Keratinocyte (primary cell): ENCODE data around the gene GPR75. TPM values are rescaled to one million over a fixed set of nuclear protein-coding genes. Genes with fewer than 3 reads are reported as not detected.
"Not testable (repeated sequence)": the region's sequence is repeated elsewhere in the genome, so short reads cannot be mapped to it uniquely, and the experiment has no call there.

Experiments used
- DNase-seq: peaks from one replicate; pipeline ENCODE4 v3.0.0-alpha.2; 2011; ENCODE audit warnings: low read depth, missing footprints, low spot score
- FAIRE-seq: peaks from 2 replicates; lab custom pipeline; 2011; peaks lifted over from hg19 to GRCh38; lab: Jason Lieb, UNC
- H2AFZ ChIP-seq: 2 replicates; pipeline ENCODE4 v1.6.0; 2012; ENCODE audit warnings: low read length, control low read depth, inconsistent platforms; ENCODE audit not compliant: control insufficient read depth
- H3K27ac ChIP-seq: 2 replicates; pipeline ENCODE4 v1.5.1; 2011; ENCODE audit warnings: low read length; ENCODE audit not compliant: control insufficient read depth, insufficient read depth
- H3K27me3 ChIP-seq: 3 replicates; pipeline ENCODE4 v1.6.0; 2011; ENCODE audit warnings: low read length; ENCODE audit not compliant: control insufficient read depth, insufficient read depth; ENCODE audit errors: extremely low read depth
- H3K36me3 ChIP-seq, 2 experiments: 2 replicates in 1 of 2; 3 replicates in 1 of 2; pipeline ENCODE4 v1.5.1; 2011; ENCODE audit warnings: low read length in 2 of 2, mild to moderate bottlenecking in 1 of 2; ENCODE audit not compliant: control insufficient read depth in 2 of 2, insufficient read depth in 2 of 2; ENCODE audit errors: extremely low read depth in 1 of 2
- H3K4me1 ChIP-seq: 3 replicates; pipeline ENCODE4 v1.5.1; 2011; ENCODE audit warnings: low read length; ENCODE audit not compliant: control insufficient read depth, insufficient read depth; ENCODE audit errors: extremely low read depth
- H3K4me2 ChIP-seq: 3 replicates; pipeline ENCODE4 v1.6.0; 2011; ENCODE audit warnings: low read depth, low read length; ENCODE audit not compliant: control insufficient read depth, insufficient read depth; ENCODE audit errors: extremely low read depth
- H3K4me3 ChIP-seq, 3 experiments: fragments of 200-600 bp in 1 of 3; sonication (generic) in 1 of 3; 2 replicates in 2 of 3; 3 replicates in 1 of 3; pipeline ENCODE4 v1.5.1; 2011 to 2016; ENCODE audit warnings: low read length in 3 of 3, mild to moderate bottlenecking in 3 of 3, control low read depth in 2 of 3, inconsistent platforms in 1 of 3, low read depth in 1 of 3, mixed read lengths in 1 of 3, mixed run types in 1 of 3, moderate library complexity in 1 of 3; ENCODE audit not compliant: control insufficient read depth in 2 of 3, insufficient read depth in 2 of 3; ENCODE audit errors: extremely low read depth in 1 of 3
- H3K79me2 ChIP-seq: 2 replicates; pipeline ENCODE4 v1.6.0; 2012; ENCODE audit warnings: low read length; ENCODE audit not compliant: control insufficient read depth, insufficient read depth
- H3K9ac ChIP-seq: 3 replicates; pipeline ENCODE4 v1.6.0; 2011; ENCODE audit warnings: low read length; ENCODE audit not compliant: control insufficient read depth, insufficient read depth; ENCODE audit errors: extremely low read depth
- H3K9me1 ChIP-seq: 3 replicates; pipeline ENCODE4 v1.6.0; 2011; ENCODE audit warnings: low read length; ENCODE audit not compliant: control insufficient read depth, insufficient read depth; ENCODE audit errors: extremely low read depth
- H3K9me3 ChIP-seq: 2 replicates; pipeline ENCODE4 v1.5.1; 2012; ENCODE audit warnings: low read depth, low read length; ENCODE audit not compliant: control insufficient read depth
- H4K20me1 ChIP-seq: 3 replicates; pipeline ENCODE4 v1.6.0; 2011; ENCODE audit warnings: low read length; ENCODE audit not compliant: control insufficient read depth, insufficient read depth; ENCODE audit errors: extremely low read depth
- EZH2 ChIP-seq: IDR thresholded peaks from one replicate; pipeline ENCODE4 v1.6.1; 2012; ENCODE audit warnings: inconsistent platforms, mild to moderate bottlenecking, low read length, moderate library complexity
- dilution Hi-C: fragments of 300-500 bp; cut with MboI; formaldehyde crosslinking; loops from one replicate; pipeline ENCODE4 v1.7.0; 2020; ENCODE audit warnings: low sequenced_read_pairs; ENCODE audit not compliant: extremely low pct_ligation_motif_present
- polyA plus RNA-seq, 5 experiments: library from polyadenylated mRNA; depleted of rRNA in 3 of 5; stranded (reverse) in 3 of 5; stranded (forward) in 1 of 5; unstranded in 1 of 5; fragments of >200 nt; gene quantifications; 1 replicate in 1 of 5; 2 replicates in 3 of 5; 3 replicates in 1 of 5; pipeline versions ENCODE4 v1.2.1 to v1.2.3, GENCODE V29; 2011 to 2012; ENCODE audit warnings: missing spikeins in 2 of 5, low read depth in 1 of 5, low replicate concordance in 1 of 5
- TF ChIP-seq, protein P1 (sequence below), 3 experiments: IDR thresholded peaks in 1 of 3; conservative IDR thresholded peaks in 1 of 3; optimal IDR thresholded peaks in 1 of 3; 2 replicates in 2 of 3; 3 replicates in 1 of 3; pipeline versions ENCODE3 to v1.5.1; 2011; ENCODE audit warnings: low read length in 3 of 3, mild to moderate bottlenecking in 3 of 3, moderate library complexity in 2 of 3, control low read depth in 1 of 3, inconsistent platforms in 1 of 3; ENCODE audit not compliant: insufficient read depth in 2 of 3; ENCODE audit errors: extremely low read depth in 1 of 3

GPR75 gene
- polyA plus RNA-seq, 1 donor (not counting 4 experiments of a cell fraction or from before 2014, with no cell fraction given): 2.7 TPM

GRCh38 chr2:53840580-53840979 is 19.2 kb downstream of the GPR75 start:
- Histone ChIP-seq H3K27me3 (no peaks in the 10 kb centered on the region), H3K27ac (no peak overlapping the region), H3K79me2 (no peaks in the 10 kb centered on the region), H3K9me3 (no peaks in the 10 kb centered on the region), H3K9me1 (no peaks in the 10 kb centered on the region), H3K4me2 (no peak overlapping the region), H2AFZ (no peak overlapping the region), H3K36me3 (peaks cover 0 to 1% of the 10 kb centered on the region in 2 experiments), H4K20me1 (no peaks in the 10 kb centered on the region), H3K4me3 (no peak overlapping the region), H3K4me1 (no peaks in the 10 kb centered on the region), H3K9ac (no peak overlapping the region)
- TF ChIP-seq, protein P1, sequence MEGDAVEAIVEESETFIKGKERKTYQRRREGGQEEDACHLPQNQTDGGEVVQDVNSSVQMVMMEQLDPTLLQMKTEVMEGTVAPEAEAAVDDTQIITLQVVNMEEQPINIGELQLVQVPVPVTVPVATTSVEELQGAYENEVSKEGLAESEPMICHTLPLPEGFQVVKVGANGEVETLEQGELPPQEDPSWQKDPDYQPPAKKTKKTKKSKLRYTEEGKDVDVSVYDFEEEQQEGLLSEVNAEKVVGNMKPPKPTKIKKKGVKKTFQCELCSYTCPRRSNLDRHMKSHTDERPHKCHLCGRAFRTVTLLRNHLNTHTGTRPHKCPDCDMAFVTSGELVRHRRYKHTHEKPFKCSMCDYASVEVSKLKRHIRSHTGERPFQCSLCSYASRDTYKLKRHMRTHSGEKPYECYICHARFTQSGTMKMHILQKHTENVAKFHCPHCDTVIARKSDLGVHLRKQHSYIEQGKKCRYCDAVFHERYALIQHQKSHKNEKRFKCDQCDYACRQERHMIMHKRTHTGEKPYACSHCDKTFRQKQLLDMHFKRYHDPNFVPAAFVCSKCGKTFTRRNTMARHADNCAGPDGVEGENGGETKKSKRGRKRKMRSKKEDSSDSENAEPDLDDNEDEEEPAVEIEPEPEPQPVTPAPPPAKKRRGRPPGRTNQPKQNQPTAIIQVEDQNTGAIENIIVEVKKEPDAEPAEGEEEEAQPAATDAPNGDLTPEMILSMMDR (optimal IDR thresholded peaks at IDR 0.05 in 1 of 3, IDR thresholded peaks at IDR 0.05 in 1 of 3, conservative IDR thresholded peaks at IDR 0.05 in 1 of 3; ENCODE audit: extremely low read depth in 1 of 3, insufficient read depth in 2 of 3, low read length in 3 of 3): no peak
- TF ChIP-seq EZH2: no peak
- no peak for FAIRE-seq
- dilution Hi-C loops: no loop called here
- DNase-seq: no peak

GRCh38 chr2:53829980-53830290 is 29.8 kb downstream of the GPR75 start:
- H3K9ac ChIP-seq, DNase-seq, H3K36me3 ChIP-seq, H3K4me1 ChIP-seq, H3K79me2 ChIP-seq, FAIRE-seq, H3K27me3 ChIP-seq, H4K20me1 ChIP-seq, H3K4me3 ChIP-seq, H3K4me2 ChIP-seq, H2AFZ ChIP-seq, dilution Hi-C loops, H3K27ac ChIP-seq, H3K9me1 ChIP-seq, H3K9me3 ChIP-seq: not testable (repeated sequence)

DNA sequence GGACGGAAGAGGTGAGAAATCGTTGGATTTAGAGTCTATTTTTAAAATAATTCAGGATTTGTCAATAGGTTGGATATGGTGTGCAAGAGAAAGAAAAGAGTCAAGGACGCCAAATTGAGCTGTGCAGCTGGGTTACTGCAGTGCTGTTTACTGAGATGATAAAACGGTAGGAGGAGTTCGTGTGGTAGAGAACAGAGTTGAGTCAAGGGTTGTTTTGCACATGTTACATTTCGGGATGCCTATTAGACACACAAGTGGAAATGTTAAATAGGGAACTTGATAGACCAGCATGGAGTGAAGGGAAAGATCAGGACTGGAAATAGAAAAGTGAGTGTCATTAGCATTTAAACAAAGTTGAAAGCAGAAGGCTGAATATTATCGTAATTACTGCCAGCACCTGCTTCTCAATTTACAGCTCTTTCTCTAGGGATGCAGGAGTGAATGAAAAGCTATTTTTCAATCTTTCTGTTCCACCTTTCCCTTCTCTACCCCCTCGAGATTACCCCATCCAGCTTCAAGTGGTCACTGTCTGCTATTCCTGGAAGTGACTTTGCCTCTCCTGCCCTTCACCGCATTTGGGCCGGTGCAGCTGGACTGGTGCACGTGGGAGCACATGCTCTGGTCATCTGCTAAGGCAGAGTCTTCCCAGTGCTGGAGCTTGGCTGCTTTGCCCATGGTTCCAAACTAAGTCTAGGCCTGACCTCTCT is 30.3 kb downstream of the GPR75 start:
- dilution Hi-C loops: no loop called here
- no peak overlapping the region for H3K27ac ChIP-seq
- FAIRE-seq (no peak), DNase-seq (no peak)
- H3K9ac ChIP-seq: no peak overlapping the region
- TF ChIP-seq, protein P1 (optimal IDR thresholded peaks at IDR 0.05 in 1 of 3, IDR thresholded peaks at IDR 0.05 in 1 of 3, conservative IDR thresholded peaks at IDR 0.05 in 1 of 3; ENCODE audit: extremely low read depth in 1 of 3, insufficient read depth in 2 of 3, low read length in 3 of 3): no peak
- no peak for TF ChIP-seq EZH2
- H3K79me2 ChIP-seq: no peaks in the 10 kb centered on the region
- H3K9me1 ChIP-seq: no peaks in the 10 kb centered on the region
- H3K27me3 ChIP-seq: no peaks in the 10 kb centered on the region
- no peak overlapping the region for H3K4me2 ChIP-seq
- no peaks in the 10 kb centered on the region for H4K20me1 ChIP-seq
- no peaks in the 10 kb centered on the region for H3K9me3 ChIP-seq
- H3K4me3 ChIP-seq: no peak overlapping the region
- no peak overlapping the region for H2AFZ ChIP-seq
- no peaks in the 10 kb centered on the region for H3K36me3 ChIP-seq
- H3K4me1 ChIP-seq: no peaks in the 10 kb centered on the region
